ENCODE measurements around the gene SLC12A8. TPM values are rescaled to one million over a fixed set of nuclear protein-coding genes. Genes with fewer than 3 reads are reported as not detected.

Gene SLC12A8
- total RNA-seq, 4 donors from 2014 or later = 1.0 TPM; not detected in 3

- Histone ChIP-seq H3K27ac (no peak overlapping the region), H3K4me1 (peaks cover 9 to 32% of the 10 kb centered on the region in 2 donors)
- intact Hi-C loops (cut with DNase I; ENCODE audit: low total_unique reads) = no loop called here
Measured at GRCh38 chr3:125139386-125139785, 73.2 kb downstream of the SLC12A8 start.

DNA sequence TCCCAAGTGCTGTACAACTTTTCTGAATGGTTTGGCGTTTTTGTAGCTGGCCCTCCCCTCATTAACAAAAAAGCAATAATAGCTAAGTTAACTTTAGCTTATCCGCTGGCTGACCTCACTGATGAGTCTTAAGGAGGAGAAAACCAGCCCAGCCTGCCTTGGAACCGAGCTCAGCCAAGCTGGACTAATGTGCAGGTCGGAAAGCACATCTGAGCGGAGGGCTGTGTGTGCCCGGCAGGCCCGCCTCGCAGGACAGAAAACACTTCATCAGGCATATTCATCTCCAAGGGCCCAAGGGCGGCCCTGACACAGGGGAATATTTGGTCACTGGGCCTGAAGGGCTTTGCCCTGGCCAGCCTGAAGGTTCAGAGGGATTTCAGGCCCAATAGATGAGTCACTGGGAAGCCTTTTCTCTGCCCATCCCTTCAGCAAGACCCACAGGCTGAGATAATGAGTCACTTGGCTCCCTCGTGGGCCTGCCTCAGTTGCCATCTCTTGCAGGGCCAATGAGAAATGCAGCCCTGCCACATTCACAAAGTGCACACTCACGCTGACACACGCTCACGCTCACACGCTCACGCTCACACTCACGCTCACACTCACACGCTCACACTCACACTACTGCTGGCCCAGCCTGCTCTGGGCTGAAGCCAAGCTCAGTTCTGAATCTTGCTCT, 75.1 kb downstream of the SLC12A8 start:
- no peak for TF ChIP-seq CTCF (IDR thresholded peaks at IDR 0.05 in 4 of 5, conservative IDR thresholded peaks at IDR 0.05 in 1 of 5)
- no peak for TF ChIP-seq POLR2A (IDR thresholded peaks at IDR 0.05)
- no peak for DNase-seq
- no peak for ATAC-seq
- intact Hi-C loops (cut with DNase I; ENCODE audit: low total_unique reads) = no loop called here
- in situ Hi-C loops (cut with MboI; ENCODE audit: low sequenced_read_pairs in 4 of 4) = no loop called here
- H3K4me3 ChIP-seq = no peak overlapping the region
- peak overlapping the region in 1 of 4 donors; percentile 31 for H3K27ac ChIP-seq
- no peaks in the 10 kb centered on the region for H3K27me3 ChIP-seq
- no peaks in the 10 kb centered on the region for H3K9me3 ChIP-seq
- no peaks in the 10 kb centered on the region for H3K36me3 ChIP-seq
- peaks cover 9 to 24% of the 10 kb centered on the region in 2 donors for H3K4me1 ChIP-seq

More at GRCh38 chr3:125139386-125139785, 73.2 kb downstream of the SLC12A8 start:
- no peaks in the 10 kb centered on the region for H3K27me3 ChIP-seq
- H3K9me3 ChIP-seq = no peaks in the 10 kb centered on the region
- no peak for DNase-seq
- TF ChIP-seq POLR2A (IDR thresholded peaks at IDR 0.05) (no peak), CTCF (IDR thresholded peaks at IDR 0.05 in 4 of 5, conservative IDR thresholded peaks at IDR 0.05 in 1 of 5) (no peak)
- H3K36me3 ChIP-seq = no peaks in the 10 kb centered on the region
- ATAC-seq = no peak
- in situ Hi-C loops (cut with MboI; ENCODE audit: low sequenced_read_pairs in 4 of 4) = no loop called here
- no peak overlapping the region for H3K4me3 ChIP-seq

- TF ChIP-seq CTCF (IDR thresholded peaks at IDR 0.05 in 4 of 5, conservative IDR thresholded peaks at IDR 0.05 in 1 of 5) (no peak), POLR2A (IDR thresholded peaks at IDR 0.05) (no peak)
- in situ Hi-C loops (cut with MboI; ENCODE audit: low sequenced_read_pairs in 4 of 4) (no loop called here), intact Hi-C loops (cut with DNase I; ENCODE audit: low total_unique reads) (no loop called here)
- Histone ChIP-seq H3K27ac (peak overlapping the region in 1 of 4 donors; percentile 31), H3K9me3 (no peaks in the 10 kb centered on the region), H3K4me3 (no peak overlapping the region), H3K27me3 (no peaks in the 10 kb centered on the region), H3K4me1 (peaks cover 8 to 18% of the 10 kb centered on the region in 2 donors), H3K36me3 (no peaks in the 10 kb centered on the region)
- no peak for ATAC-seq
- DNase-seq = no peak
Measured at GRCh38 chr3:125136966-125137357, 75.6 kb downstream of the SLC12A8 start.

GRCh38 chr3:125136515-125136914, 76.0 kb downstream of the SLC12A8 start:
- intact Hi-C loops (cut with DNase I; ENCODE audit: low total_unique reads) = no loop called here
- H3K9me3 ChIP-seq = no peaks in the 10 kb centered on the region
- peak overlapping the region in 1 of 4 donors; percentile 31 for H3K27ac ChIP-seq
- no peaks in the 10 kb centered on the region for H3K36me3 ChIP-seq
- TF ChIP-seq CTCF (IDR thresholded peaks at IDR 0.05 in 4 of 5, conservative IDR thresholded peaks at IDR 0.05 in 1 of 5) (no peak), POLR2A (IDR thresholded peaks at IDR 0.05) (no peak)
- H3K4me1 ChIP-seq = peaks cover 4 to 18% of the 10 kb centered on the region in 2 donors
- no peak overlapping the region for H3K4me3 ChIP-seq
- ATAC-seq (no peak), DNase-seq (no peak)
- in situ Hi-C loops (cut with MboI; ENCODE audit: low sequenced_read_pairs in 4 of 4) = no loop called here
- H3K27me3 ChIP-seq = no peaks in the 10 kb centered on the region
